A172 (cell line): ENCODE measurements around the gene OVOL3. TPM values are rescaled to one million over a fixed set of nuclear protein-coding genes. Genes with fewer than 3 reads are reported as not detected.
"Not testable (repeated sequence)": the region's sequence is repeated elsewhere in the genome, so short reads cannot be mapped to it uniquely, and the experiment has no call there.

ENCODE experiments used
- DNase-seq: peaks from one replicate; pipeline ENCODE4 v3.0.0-alpha.2; 2015; ENCODE audit warnings: low spot score
- total RNA-seq: library from RNA; depleted of rRNA; stranded (reverse); fragments of >200 nt; shearing (Covaris generic); gene quantifications from 2 replicates; pipeline ENCODE4 v1.2.3, GENCODE V29; 2014; rRNA removed

The OVOL3 gene
- not detected in 2 replicates for total RNA-seq

GRCh38 chr19:36110487-36111199, at the start of gene OVOL3:
OVOL3 (plus strand) TSS chr19:36111143; CDS start chr19:36111203, 60 bp downstream.
- no peak for DNase-seq

DNA sequence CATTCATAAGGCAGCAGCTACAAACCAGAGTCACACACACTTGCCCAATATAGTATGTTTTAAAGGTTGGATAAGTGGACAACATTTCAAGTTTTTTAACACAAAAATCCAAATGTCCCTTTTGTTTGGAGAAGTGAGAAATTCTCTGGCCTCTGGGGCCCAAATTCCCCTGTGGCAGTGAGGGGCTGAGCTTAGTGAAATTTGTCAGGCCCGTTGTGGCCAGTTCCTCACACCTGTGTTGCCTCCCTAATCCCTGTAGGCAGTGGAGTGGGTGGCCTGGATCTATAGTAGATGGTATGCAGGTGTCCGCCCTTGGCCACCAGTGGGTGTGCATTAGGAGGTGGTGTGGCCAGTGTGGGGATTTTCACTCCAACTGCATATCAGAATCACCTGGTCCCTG, 49.6 kb upstream of the OVOL3 start:
- DNase-seq: no peak

DNA sequence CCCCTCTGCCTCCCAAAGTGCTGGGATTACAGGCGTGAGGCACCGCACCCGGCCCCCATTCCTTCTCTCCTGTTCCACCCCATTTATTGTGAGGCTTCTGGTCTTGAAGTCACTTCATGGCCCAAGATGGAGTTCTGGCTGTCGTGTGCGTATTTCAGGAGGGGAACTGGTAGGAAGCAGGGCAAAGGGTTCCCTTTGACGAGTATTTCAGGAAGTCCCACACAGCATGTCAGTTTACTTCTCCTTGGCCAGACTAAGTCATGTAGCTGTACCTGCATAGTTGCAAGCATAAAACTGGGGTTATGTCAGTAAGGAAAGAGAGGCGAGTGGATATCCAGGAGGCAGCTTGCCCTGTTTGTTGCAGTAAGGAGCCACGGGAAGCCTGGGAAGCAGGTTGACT, 46.1 kb upstream of the OVOL3 start:
- DNase-seq: no peak

DNA sequence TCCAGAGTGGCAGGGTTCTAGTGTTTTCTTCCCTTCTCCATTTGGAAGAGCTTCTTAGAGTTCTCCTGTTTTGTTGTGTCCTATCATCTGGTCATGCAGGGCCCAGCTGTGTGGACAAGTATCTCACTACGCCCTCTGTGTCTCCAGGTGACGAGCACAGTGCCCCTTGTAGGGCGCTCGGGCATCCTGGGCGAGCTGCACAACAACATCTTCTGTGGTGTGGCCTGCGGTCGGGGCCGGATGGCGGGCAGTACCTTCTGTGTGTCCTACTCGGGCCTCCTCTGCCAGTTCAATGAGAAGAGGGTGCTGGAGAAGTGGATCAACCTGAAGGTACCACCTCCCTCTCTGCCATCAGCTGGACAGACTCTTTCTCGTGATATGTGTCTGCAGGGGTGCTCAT, 43.3 kb upstream of the OVOL3 start:
- no peak for DNase-seq

- DNase-seq: not testable (repeated sequence)
Observed at GRCh38 chr19:36068810-36069499, 42.0 kb upstream of the OVOL3 start.

DNA sequence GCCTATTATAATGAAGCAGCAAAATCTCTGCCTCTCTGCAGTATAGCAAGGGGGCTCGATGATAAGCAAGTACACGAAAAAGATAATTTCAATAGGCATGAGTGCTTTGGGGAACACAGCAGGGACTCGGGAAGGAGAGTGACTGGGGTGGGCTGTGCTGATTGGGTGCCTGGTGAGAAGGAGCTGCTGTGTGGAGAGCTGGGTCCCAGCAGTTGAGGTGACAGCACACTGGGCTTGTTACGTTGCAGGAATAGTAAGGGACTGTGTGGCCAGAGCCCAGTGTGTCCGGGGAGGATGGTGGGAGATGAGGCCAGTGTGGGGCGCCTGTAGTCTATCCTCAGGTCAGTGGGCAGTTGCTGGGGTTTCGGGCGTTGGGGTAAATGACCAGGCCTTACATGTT, 38.9 kb upstream of the OVOL3 start:
- DNase-seq: no peak

- DNase-seq: no peak
Observed at GRCh38 chr19:36073121-36073876, 37.6 kb upstream of the OVOL3 start.

- DNase-seq: no peak
Observed at GRCh38 chr19:36079389-36079945, 31.5 kb upstream of the OVOL3 start.

- DNase-seq: no peak
Observed at GRCh38 chr19:36081385-36081784, 29.6 kb upstream of the OVOL3 start.

DNA sequence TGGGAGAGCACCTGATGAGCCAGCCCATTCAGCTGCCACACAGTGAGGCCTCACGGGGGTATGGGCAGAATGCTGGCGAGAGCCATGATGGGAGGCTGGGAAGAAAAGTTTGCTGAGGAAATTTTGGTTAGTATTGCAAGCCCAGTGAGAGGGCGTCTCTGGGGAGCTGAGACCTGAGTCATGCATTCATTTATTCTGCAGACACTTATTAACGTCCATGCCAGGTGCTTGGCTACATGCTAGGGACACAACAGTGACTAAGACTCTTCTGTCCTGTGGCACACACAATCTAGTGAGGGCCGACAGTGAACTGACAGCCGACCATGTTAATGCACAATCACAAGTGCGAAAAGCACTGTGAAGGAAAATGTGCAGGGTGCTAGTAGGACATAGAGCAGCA, 29.0 kb upstream of the OVOL3 start:
- DNase-seq: no peak

DNA sequence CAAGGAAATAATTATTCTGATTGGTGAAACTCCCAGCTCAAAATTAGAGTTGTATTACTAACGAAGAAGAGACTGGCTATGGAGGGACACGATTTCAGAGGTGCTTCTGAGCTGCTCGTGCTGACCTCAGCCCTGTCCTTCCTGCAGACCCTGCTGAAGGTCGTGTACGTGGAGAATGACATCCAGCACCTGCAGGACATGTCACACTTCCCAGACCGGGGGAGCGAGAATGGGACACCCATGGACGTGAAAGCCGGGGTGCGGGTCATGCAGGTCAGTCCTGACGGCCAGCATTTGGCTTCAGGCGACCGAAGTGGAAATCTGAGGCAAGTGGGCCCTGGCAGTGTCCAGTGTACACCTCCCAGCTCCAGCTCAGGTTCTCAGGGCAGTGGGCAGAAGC, 28.0 kb upstream of the OVOL3 start:
- DNase-seq: no peak

GRCh38 chr19:36084231-36085009, 26.5 kb upstream of the OVOL3 start:
- DNase-seq: no peak

DNA sequence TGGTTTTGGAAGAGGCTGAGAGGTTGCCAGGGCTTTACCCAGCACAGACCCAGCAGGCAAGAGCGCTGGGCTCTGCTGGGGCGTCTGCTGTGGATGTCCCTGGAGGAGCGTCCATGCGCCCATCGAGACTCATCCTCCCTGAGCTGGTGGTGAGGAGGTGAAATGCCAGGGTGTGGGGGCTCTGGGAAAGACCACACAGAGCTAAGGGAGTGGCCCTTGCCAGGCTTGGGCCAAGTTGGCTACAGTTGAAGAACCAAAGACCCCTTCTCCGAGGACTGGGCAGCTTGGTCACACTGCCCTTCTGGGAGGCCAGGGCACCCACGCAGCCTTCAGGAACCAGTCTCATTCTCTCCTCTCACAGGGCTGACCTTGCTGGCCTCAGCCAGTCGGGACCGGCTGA, 24.6 kb upstream of the OVOL3 start:
- no peak for DNase-seq

GRCh38 chr19:36089847-36090246, 21.1 kb upstream of the OVOL3 start:
- no peak for DNase-seq

DNA sequence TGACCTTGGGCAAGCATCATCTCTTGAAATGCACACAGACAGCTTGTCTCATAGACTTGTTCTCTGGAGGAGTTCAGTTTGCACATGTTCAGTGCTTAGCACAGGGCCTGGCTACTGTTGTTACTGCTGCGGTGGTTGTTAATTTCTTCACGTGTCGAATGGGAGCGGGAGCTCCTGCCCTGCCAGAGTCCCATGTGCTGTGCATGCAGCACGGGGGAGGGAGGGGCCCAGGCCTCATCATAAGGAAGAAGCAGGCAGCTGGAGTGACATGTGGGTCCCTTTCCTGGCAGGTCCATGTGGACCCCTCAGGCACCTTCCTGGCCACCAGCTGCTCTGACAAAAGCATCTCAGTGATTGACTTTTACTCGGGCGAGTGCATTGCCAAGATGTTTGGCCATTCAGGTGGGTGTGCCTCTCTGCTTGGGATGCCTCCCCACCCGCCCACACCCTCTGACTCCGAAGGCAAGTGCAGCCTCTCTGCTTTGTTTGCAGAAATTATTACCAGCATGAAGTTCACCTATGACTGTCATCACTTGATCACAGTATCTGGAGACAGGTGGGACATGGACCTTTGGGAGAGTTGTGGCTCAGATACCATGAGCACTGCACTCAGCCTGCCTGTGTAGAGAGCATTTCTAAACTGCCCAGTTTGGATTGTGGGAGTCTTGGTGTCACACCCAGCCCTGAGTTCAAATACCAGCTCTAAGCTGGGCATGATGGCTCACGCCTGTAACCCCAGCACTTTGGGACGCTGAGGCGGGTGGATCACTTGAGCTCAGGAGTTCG, 19.8 kb upstream of the OVOL3 start:
- DNase-seq: no peak

DNA sequence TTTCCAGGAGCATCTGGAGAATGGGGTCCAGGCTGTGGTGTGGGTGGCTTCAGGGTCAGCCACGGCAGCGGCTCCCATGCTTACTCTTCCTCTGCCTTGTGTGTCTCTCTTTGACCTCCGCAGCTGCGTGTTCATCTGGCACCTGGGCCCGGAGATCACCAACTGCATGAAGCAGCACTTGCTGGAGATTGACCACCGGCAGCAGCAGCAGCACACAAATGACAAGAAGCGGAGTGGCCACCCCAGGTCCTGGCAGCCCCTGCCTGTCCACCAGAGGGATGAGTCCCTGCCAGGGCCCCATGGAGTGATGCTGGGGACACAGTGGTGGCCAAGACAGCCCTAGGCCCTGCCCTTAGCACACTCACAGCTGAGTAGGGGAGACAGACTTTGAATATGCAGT, 18.4 kb upstream of the OVOL3 start:
- no peak for DNase-seq

DNA sequence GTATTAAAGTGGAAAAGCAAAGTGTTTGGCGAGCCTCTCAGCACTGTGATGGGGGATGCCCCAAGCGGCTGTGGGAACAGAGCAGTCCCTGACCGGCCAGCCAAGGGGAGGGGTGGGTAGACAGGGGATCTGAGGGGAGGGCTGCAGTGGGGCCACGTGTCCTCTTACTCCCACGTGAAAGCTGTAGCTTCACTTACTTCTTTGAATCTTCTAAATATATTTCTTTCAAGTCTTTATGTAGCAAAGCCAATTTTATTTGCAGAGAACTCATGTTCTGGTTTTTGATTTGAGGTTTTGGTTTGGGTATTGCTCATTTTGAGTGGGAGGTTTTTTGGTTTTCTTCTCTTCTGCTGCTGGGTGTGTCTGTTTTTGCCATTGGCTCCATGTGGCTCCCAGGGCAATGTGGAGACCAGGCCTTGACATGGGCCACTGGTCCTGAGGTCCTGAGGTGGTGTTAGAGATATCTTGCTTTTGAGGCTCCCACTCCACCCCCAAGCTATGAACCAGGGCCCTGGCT, 17.7 kb upstream of the OVOL3 start:
- no peak for DNase-seq

- DNase-seq: no peak
Observed at GRCh38 chr19:36093687-36094086, 17.3 kb upstream of the OVOL3 start.

DNA sequence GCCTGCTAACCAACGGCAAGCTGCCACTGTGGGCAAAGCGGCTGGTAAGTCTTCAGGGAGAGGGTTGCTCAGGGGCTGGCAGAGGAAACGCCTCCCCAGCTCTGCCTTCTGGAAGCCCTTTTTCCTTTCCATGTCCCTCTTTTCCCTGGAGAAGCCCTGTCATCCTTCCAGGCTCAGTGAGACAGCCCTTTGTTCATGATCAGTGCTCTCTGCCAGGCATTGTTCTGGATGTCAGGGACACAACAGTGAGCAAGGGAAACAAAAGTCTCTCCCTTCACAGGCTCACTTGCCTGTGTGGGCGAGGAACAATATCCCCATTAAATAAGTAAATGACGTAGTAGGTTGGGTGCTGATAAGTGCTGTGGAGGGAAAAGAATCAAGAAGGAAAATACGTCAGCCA, 13.9 kb upstream of the OVOL3 start:
- DNase-seq: no peak

GRCh38 chr19:36099166-36099785, 11.7 kb upstream of the OVOL3 start:
- DNase-seq: no peak
